GM12891 (cell line): ENCODE results near the gene RNF220.
A peak's percentile ranks its signal among the peaks of the same experiment; 100 is the strongest.

Experiments
- DNase-seq: peaks from one replicate; pipeline ENCODE4 v3.0.0; 2011; ENCODE audit warnings: low spot score; ENCODE audit not compliant: insufficient read length
- FAIRE-seq: peaks from 2 replicates; lab custom pipeline; 2011; peaks lifted over from hg19 to GRCh38; lab: Jason Lieb, UNC
- PAX5 ChIP-seq: IDR thresholded peaks from 2 replicates; pipeline ENCODE4 v1.6.1; 2011; ENCODE audit warnings: low read length, moderate library complexity, mild to moderate bottlenecking; ENCODE audit not compliant: insufficient read depth, severe bottlenecking
- POLR2A ChIP-seq: IDR thresholded peaks from 2 replicates; pipeline ENCODE4 v1.6.1; 2011; ENCODE audit warnings: low read depth, low read length, control low read depth
- POLR2AphosphoS5 ChIP-seq: IDR thresholded peaks from 2 replicates; pipeline ENCODE4 v1.6.1; 2011; ENCODE audit warnings: low read depth, low read length, control low read depth
- POU2F2 ChIP-seq: IDR thresholded peaks from 2 replicates; pipeline ENCODE4 v1.6.1; 2011; ENCODE audit warnings: low read depth, mild to moderate bottlenecking, control low read depth, low read length, moderate library complexity
- SPI1 ChIP-seq: IDR thresholded peaks from 2 replicates; pipeline ENCODE4 v1.6.1; 2011; ENCODE audit warnings: low read depth, low read length, control low read depth
- TAF1 ChIP-seq: IDR thresholded peaks from 2 replicates; pipeline ENCODE4 v1.6.1; 2011; ENCODE audit warnings: low read depth, low read length, control low read depth

RNF220 gene

GRCh38 chr1:44594871-44595735, 190.0 kb downstream of the RNF220 start:
- TF ChIP-seq POU2F2 (no peak), POLR2A (no peak), SPI1 (no peak)
- peak; percentile 86 for FAIRE-seq
- peak; percentile 97 for DNase-seq

GRCh38 chr1:44596511-44596910, 191.5 kb downstream of the RNF220 start:
- no peak for FAIRE-seq
- no peak for DNase-seq
- TF ChIP-seq TAF1 (no peak), POLR2A (no peak), PAX5 (no peak), POLR2AphosphoS5 (no peak), SPI1 (no peak), POU2F2 (no peak)

- TF ChIP-seq POU2F2 (no peak), POLR2AphosphoS5 (no peak), POLR2A (no peak), PAX5 (no peak), SPI1 (no peak), TAF1 (no peak)
- FAIRE-seq (no peak), DNase-seq (no peak)
These were observed 193.1 kb downstream of the RNF220 start for GRCh38 chr1:44598167-44598566.

GRCh38 chr1:44602634-44603628, 197.9 kb downstream of the RNF220 start:
- DNase-seq (no peak), FAIRE-seq (no peak)
- TF ChIP-seq POLR2A (no peak), POLR2AphosphoS5 (no peak), POU2F2 (no peak), TAF1 (no peak), SPI1 (no peak), PAX5 (no peak)

GRCh38 chr1:44603718-44604117, 198.7 kb downstream of the RNF220 start:
- FAIRE-seq: no peak
- no peak for DNase-seq
- TF ChIP-seq POU2F2 (no peak), POLR2A (no peak), POLR2AphosphoS5 (no peak), PAX5 (no peak), TAF1 (no peak), SPI1 (no peak)

GRCh38 chr1:44604157-44604955, 199.3 kb downstream of the RNF220 start:
- TF ChIP-seq SPI1 (no peak), POLR2AphosphoS5 (no peak)
- no peak for FAIRE-seq
- no peak for DNase-seq

GRCh38 chr1:44605914-44606615, 201.0 kb downstream of the RNF220 start:
- DNase-seq (no peak), FAIRE-seq (peak; percentile 35)
- TF ChIP-seq TAF1 (no peak), POU2F2 (no peak), PAX5 (no peak), POLR2AphosphoS5 (no peak), SPI1 (no peak), POLR2A (no peak)

- no peak for TF ChIP-seq POU2F2
- TF ChIP-seq POLR2AphosphoS5: no peak
- TF ChIP-seq TAF1: no peak
- no peak for TF ChIP-seq POLR2A
- TF ChIP-seq SPI1: no peak
- TF ChIP-seq PAX5: no peak
- no peak for FAIRE-seq
These were observed 201.7 kb downstream of the RNF220 start for GRCh38 chr1:44606701-44607281.

More at GRCh38 chr1:44606701-44607281, 201.7 kb downstream of the RNF220 start:
- no peak for DNase-seq
